B cell (primary cell): ENCODE results near the gene EXOC4. TPM values are rescaled to one million over a fixed set of nuclear protein-coding genes. Genes with fewer than 3 reads are reported as not detected.

ENCODE experiments used
- ATAC-seq: fragments of 200-7000 bp; cut with Tn5 transposase; one replicate; pipeline ENCODE4 v1.10.0; 2021; ENCODE audit warnings: low read depth, mild to moderate bottlenecking, moderate number of reproducible peaks, moderate library complexity
- CTCF ChIA-PET: fragments of 350-600 bp; sonication (Branson Sonifier 250); formaldehyde crosslinking; loops from one replicate; lab custom pipeline; 2021; ENCODE audit warnings: antibody characterized with exemption, inconsistent platforms; lab: Charles Lee
- POLR2A ChIA-PET: fragments of 350-600 bp; sonication (Branson Sonifier 250); formaldehyde crosslinking; loops from one replicate; lab custom pipeline; 2021; ENCODE audit warnings: antibody characterized with exemption; lab: Charles Lee
- DNase-seq: peaks from one replicate; pipeline ENCODE4 v3.0.0; 2013
- H2AFZ ChIP-seq: 2 replicates; pipeline ENCODE4 v1.6.1; 2012; ENCODE audit warnings: mild to moderate bottlenecking, low read depth, low read length; ENCODE audit not compliant: insufficient read depth, poor library complexity, severe bottlenecking
- H3K27ac ChIP-seq, 2 donors: 1 replicate in 1 of 2; 2 replicates in 1 of 2; pipeline ENCODE4 v1.5.1; 2012 to 2013; ENCODE audit warnings: low read length in 2 of 2, mild to moderate bottlenecking in 2 of 2, moderate library complexity in 1 of 2
- H3K27me3 ChIP-seq, 4 experiments: fragments of 200-600 bp in 1 of 4; sonication (generic) in 1 of 4; replicated peaks in 1 of 4; 1 replicate in 2 of 4; 2 replicates in 2 of 4; pipeline versions ENCODE4 v1.6.1 to v1.7.0; 2013 to 2016; ENCODE audit warnings: low read length in 3 of 4, mild to moderate bottlenecking in 2 of 4, mixed read lengths in 1 of 4, moderate library complexity in 1 of 4; ENCODE audit not compliant: insufficient read depth in 4 of 4, control insufficient read depth in 3 of 4; ENCODE audit errors: control extremely low read depth in 1 of 4
- H3K36me3 ChIP-seq, 2 experiments: replicated peaks in 1 of 2; 1 replicate in 1 of 2; 2 replicates in 1 of 2; pipeline versions ENCODE4 v1.6.1 to v1.7.1; 2013; ENCODE audit warnings: low read length in 1 of 2; ENCODE audit not compliant: insufficient read depth in 2 of 2, control insufficient read depth in 1 of 2; ENCODE audit errors: control extremely low read depth in 1 of 2, extremely low read depth in 1 of 2
- H3K4me1 ChIP-seq, 2 donors: fragments of 200-600 bp in 1 of 2; sonication (generic) in 1 of 2; 1 replicate in 1 of 2; 2 replicates in 1 of 2; pipeline versions ENCODE4 v1.5.1 to v1.6.1; 2013 to 2017; ENCODE audit warnings: low read length in 2 of 2; ENCODE audit not compliant: control insufficient read depth in 2 of 2, insufficient read depth in 2 of 2
- H3K4me2 ChIP-seq: replicated peaks from 2 replicates; pipeline ENCODE3; 2012; ENCODE audit warnings: mild to moderate bottlenecking, low read depth, low read length; ENCODE audit not compliant: poor library complexity, severe bottlenecking
- H3K4me3 ChIP-seq, 5 experiments: fragments of 200-600 bp in 1 of 5; sonication (generic) in 1 of 5; 1 replicate in 3 of 5; 2 replicates in 2 of 5; pipeline versions ENCODE4 v1.5.1 to v1.7.0; 2011 to 2016; ENCODE audit warnings: low read length in 4 of 5, mild to moderate bottlenecking in 4 of 5, low read depth in 2 of 5, control low read depth in 1 of 5, moderate library complexity in 1 of 5; ENCODE audit not compliant: insufficient read depth in 1 of 5; ENCODE audit errors: control extremely low read depth in 1 of 5, extremely low read depth in 1 of 5
- H3K79me2 ChIP-seq: fragments of 200-600 bp; sonication (generic); one replicate; pipeline ENCODE4 v1.6.0; 2016; ENCODE audit warnings: low read length; ENCODE audit not compliant: control insufficient read depth, insufficient read depth
- H3K9ac ChIP-seq: fragments of 200-600 bp; sonication (generic); 2 replicates; pipeline ENCODE4 v1.6.1; 2017; ENCODE audit warnings: mild to moderate bottlenecking, low read length, moderate library complexity
- H3K9me3 ChIP-seq, 3 donors: one replicate each; pipeline versions ENCODE4 v1.6.1 to v1.7.1; 2013; ENCODE audit warnings: low read length in 2 of 3; ENCODE audit not compliant: control insufficient read depth in 2 of 3, insufficient read depth in 1 of 3; ENCODE audit errors: control extremely low read depth in 1 of 3
- H4K20me1 ChIP-seq: 2 replicates; pipeline ENCODE4 v1.6.0; 2012; ENCODE audit warnings: mild to moderate bottlenecking, low read length; ENCODE audit not compliant: insufficient read depth, control insufficient read depth, poor library complexity, severe bottlenecking
- H3K27ac Mint-ChIP-seq: one replicate; pipeline ENCODE4 v1.8.0; 2021; ENCODE audit warnings: mixed read lengths
- H3K27me3 Mint-ChIP-seq: one replicate; pipeline ENCODE4 v1.8.0; 2021; ENCODE audit warnings: mixed read lengths
- H3K4me1 Mint-ChIP-seq: one replicate; pipeline ENCODE4 v1.8.0; 2021; ENCODE audit warnings: mixed read lengths
- H3K4me3 Mint-ChIP-seq: one replicate; pipeline ENCODE4 v1.8.0; 2021; ENCODE audit warnings: mixed read lengths
- H3K9me3 Mint-ChIP-seq: one replicate; pipeline ENCODE4 v1.8.0; 2022; ENCODE audit warnings: mixed read lengths; ENCODE audit not compliant: insufficient read depth
- CTCF ChIP-seq: fragments of 200-600 bp; IDR thresholded peaks from one replicate; pipeline ENCODE4 v1.8.0; 2022; ENCODE audit warnings: antibody characterized with exemption, mild to moderate bottlenecking
- EZH2 ChIP-seq: IDR thresholded peaks from 2 replicates; pipeline ENCODE4 v1.6.1; 2012; ENCODE audit warnings: borderline replicate concordance, low read depth, mild to moderate bottlenecking, moderate library complexity, low read length; ENCODE audit not compliant: insufficient read depth, poor library complexity, severe bottlenecking
- WGBS: methylation state at CpG from one replicate; pipeline ENCODE4 v1.1.5; 2013; ENCODE audit warnings: missing lambda C conversion rate; ENCODE audit not compliant: insufficient coverage; 5-methylcytosine and 5-hydroxymethylcytosine counted together
- intact Hi-C: fragments of 100-400 bp; cut with micrococcal nuclease; formaldehyde crosslinking; loops from one replicate; pipeline ENCODE4 v1.10.0; 2022
- polyA plus RNA-seq: library from polyadenylated mRNA; depleted of rRNA; stranded (reverse); fragments of >200 nt; gene quantifications from 2 replicates; pipeline ENCODE4 v1.2.3, GENCODE V29; 2012
- total RNA-seq, 2 donors: library from RNA; stranded (reverse); fragments of 120-200 nt in 1 of 2; gene quantifications; 1 replicate in 1 of 2; 2 replicates in 1 of 2; pipeline versions ENCODE4 v1.2.3 to v1.2.4, GENCODE V29; 2013 to 2022

EXOC4 gene
- total and polyA plus RNA-seq, 2 donors (not counting 1 experiment from before 2014, with no cell fraction given) = 16.7 to 135 TPM

DNA sequence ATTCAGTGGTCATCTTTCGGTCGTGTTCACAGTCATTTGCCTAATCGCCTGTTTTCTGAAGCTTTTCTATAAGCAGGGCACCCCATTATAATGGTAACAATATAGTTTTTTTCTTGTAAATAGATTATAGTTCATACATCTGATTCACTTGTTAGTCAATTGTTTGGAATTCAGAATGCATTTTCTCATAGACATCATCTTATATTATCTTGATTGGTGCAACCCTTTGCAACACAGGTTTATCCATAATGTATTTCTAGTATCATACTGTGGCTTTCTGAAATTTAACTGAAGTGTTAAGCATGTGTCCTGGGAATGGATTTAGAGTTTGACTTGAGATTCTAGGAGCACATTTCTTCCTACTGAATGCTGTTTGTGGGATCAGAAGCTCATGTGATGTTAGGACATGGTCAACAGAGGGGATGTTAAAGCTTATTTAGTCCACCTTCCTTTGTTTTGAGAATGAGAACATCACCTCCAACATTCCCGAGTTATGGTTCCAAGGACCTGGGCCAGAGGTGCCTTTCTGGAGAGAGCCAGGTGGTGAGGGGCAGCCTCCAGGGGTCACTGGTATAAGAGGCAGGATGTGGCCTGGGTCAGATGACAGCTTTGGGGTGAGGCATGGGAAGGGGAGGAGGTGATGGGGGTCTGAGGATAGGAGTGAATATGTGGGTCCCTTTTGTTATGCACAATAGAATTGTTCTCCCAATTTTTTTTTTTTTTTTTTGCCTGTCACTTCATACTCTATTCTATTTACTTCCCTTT lies 415.6 kb downstream of the EXOC4 start:
- H2AFZ ChIP-seq = no peak overlapping the region
- intact Hi-C loops = no loop called here
- Mint-ChIP-seq H3K9me3 (no peaks in the 10 kb centered on the region), H3K4me3 (no peak overlapping the region), H3K27me3 (no peaks in the 10 kb centered on the region), H3K4me1 (peaks cover 1% of the 10 kb centered on the region), H3K27ac (no peak overlapping the region)
- CTCF ChIA-PET = no interaction called here
- no peak overlapping the region for H3K4me2 ChIP-seq
- no peaks in the 10 kb centered on the region for H3K27me3 ChIP-seq
- ATAC-seq (no peak), DNase-seq (no peak)
- H3K9me3 ChIP-seq = no peaks in the 10 kb centered on the region
- H3K36me3 ChIP-seq = peaks cover under 1 to 1% of the 10 kb centered on the region in 2 experiments
- no peak for TF ChIP-seq CTCF
- TF ChIP-seq EZH2 = no peak
- H3K27ac ChIP-seq = no peak overlapping the region
- H3K79me2 ChIP-seq = no peaks in the 10 kb centered on the region
- no peaks in the 10 kb centered on the region for H4K20me1 ChIP-seq
- WGBS = no CpG with 5 or more reads among the region's 4 CpGs
- no peaks in the 10 kb centered on the region for H3K4me1 ChIP-seq
- POLR2A ChIA-PET = no interaction called here
- H3K4me3 ChIP-seq = no peak overlapping the region
- no peak overlapping the region for H3K9ac ChIP-seq

GRCh38 chr7:133669061-133669455 lies 416.2 kb downstream of the EXOC4 start:
- Histone ChIP-seq H3K36me3 (peaks cover 0 to 1% of the 10 kb centered on the region in 2 experiments), H3K4me1 (no peaks in the 10 kb centered on the region), H2AFZ (no peak overlapping the region), H4K20me1 (no peaks in the 10 kb centered on the region), H3K9ac (no peak overlapping the region), H3K4me2 (no peak overlapping the region), H3K27me3 (no peaks in the 10 kb centered on the region), H3K79me2 (no peaks in the 10 kb centered on the region), H3K9me3 (no peaks in the 10 kb centered on the region), H3K4me3 (no peak overlapping the region), H3K27ac (no peak overlapping the region)
- no peak overlapping the region for H3K27ac Mint-ChIP-seq
- no peaks in the 10 kb centered on the region for H3K27me3 Mint-ChIP-seq
- no peak overlapping the region for H3K4me3 Mint-ChIP-seq
- ATAC-seq = no peak
- 78% methylated on average over 5 of the region's 6 CpGs for WGBS
- no peak for TF ChIP-seq CTCF
- no peak for TF ChIP-seq EZH2
- peaks cover 1% of the 10 kb centered on the region for H3K4me1 Mint-ChIP-seq
- no peak for DNase-seq
- H3K9me3 Mint-ChIP-seq = no peaks in the 10 kb centered on the region
- POLR2A ChIA-PET = no interaction called here
- intact Hi-C loops = no loop called here
- CTCF ChIA-PET = no interaction called here
